SK-MEL-5 (cell line): Measurements from ENCODE around the gene WDR48. TPM values are rescaled to one million over a fixed set of nuclear protein-coding genes. Genes with fewer than 3 reads are reported as not detected.

Experiments
- DNase-seq: peaks from one replicate; pipeline ENCODE4 v3.0.0-alpha.2; 2016; ENCODE audit warnings: low read depth, low spot score
- in situ Hi-C: cut with HindIII; loops from 2 replicates; pipeline ENCODE4 v1.10.0; 2016; ENCODE audit warnings: low sequenced_read_pairs, high pct_unique_total_duplicates, low pct_unique_long_range_greater_than_20kb
- small RNA-seq, 2 experiments: library from RNA; depleted of rRNA; stranded (forward); fragments of <200 nt; gene quantifications; one replicate each; pipeline ENCODE3, GENCODE V24; 2014
- total RNA-seq: library from RNA; depleted of rRNA; stranded (reverse); fragments of >200 nt; shearing (Covaris generic); gene quantifications from 2 replicates; pipeline ENCODE4 v1.2.3, GENCODE V29; 2014; rRNA removed

The WDR48 gene
- total RNA-seq, 1 experiment from 2014 or later: 31.0 TPM

DNA sequence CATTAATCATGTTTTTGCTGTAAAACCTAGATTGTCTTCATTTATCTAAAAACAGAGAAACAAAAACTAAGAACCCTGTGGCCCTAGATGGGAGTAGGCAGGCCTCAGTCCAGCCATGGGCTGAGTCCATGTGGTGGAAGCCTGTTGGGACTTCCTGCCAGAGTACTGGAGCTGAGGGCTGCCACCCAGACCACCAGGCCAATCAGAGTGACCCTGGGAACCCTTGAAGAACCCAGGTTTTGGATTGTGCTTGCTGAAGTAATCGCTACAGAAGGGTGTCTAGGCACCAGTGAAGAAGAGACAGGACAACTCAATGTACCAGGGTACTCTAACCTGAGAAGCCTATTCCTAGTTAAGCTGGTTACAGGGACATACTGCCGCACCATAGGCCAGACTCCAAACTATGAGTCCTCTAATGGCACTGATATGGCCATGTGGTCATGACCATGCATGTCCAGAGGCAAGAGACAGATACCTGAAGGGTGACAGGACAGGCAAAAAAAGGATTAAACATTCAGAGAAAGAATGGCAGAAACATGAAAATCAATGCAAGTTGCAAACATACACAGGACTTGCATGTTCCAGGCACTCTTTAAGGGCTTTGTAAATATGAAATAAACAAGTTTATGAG is 88.6 kb downstream of the WDR48 start:
- DNase-seq: no peak

DNA sequence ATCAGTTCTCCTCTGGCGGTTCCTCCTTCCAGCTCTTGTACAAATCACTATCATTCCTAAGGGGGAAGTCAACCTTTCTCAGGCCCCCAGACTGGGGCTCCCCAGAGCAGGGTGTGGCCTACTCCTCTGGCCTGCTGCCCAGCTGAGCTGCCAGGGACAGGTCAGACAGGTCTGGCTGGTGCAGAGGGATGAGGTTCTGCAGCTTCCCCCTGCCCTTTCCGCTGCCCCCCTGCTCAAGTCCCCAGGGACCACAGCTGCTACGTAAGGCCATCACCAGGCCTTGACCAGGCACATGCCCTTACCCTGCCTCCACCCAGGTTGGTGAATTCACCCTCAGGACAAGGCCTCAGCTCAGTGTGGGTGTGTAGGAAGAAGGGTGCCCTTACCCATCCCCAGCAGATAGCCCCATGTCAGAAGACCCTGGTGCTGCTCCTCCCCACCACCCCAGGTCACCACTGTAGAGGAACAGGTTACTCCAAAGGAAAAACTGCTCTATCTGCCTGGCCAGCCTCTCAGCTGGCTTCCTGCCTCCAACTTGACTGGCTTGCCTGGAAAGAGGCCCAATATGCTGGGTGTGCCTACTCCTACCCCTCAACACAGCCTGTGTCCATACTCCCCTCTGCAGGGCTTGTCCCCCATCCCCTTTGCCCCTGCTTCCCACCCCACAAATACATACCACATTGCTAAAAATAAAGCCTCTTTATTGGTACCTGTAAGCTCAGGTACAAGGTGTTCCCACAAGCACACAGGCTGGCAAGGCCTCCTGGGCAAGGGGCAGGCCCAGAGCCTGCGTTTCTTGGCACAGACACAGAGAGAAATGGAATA is 89.6 kb downstream of the WDR48 start:
- in situ Hi-C loops: no loop called here
- DNase-seq: no peak

More for the DNA sequence above, 88.6 kb downstream of the WDR48 start:
- in situ Hi-C loops: no loop called here

DNA sequence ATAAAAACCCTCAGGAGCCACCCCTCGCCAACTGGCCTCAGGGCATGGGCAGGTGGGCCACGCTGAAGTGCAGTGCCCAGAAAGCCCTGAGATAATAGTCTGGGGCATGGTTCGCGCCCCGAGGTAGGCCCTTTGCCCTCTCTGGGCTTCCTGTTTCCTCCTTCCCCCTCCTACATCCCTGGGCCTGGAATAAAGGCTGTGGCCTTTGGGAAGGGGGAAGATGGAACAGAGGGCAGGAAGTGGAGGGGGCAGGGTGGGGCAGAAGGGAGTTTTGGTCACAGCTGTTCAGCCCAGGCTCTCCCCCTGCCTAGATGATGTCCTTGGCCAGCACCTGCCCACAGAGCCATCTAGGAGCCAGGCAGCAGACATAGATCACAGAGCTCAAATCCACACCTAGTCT is 90.3 kb downstream of the WDR48 start:
- in situ Hi-C loops: no loop called here
- DNase-seq: no peak

DNA sequence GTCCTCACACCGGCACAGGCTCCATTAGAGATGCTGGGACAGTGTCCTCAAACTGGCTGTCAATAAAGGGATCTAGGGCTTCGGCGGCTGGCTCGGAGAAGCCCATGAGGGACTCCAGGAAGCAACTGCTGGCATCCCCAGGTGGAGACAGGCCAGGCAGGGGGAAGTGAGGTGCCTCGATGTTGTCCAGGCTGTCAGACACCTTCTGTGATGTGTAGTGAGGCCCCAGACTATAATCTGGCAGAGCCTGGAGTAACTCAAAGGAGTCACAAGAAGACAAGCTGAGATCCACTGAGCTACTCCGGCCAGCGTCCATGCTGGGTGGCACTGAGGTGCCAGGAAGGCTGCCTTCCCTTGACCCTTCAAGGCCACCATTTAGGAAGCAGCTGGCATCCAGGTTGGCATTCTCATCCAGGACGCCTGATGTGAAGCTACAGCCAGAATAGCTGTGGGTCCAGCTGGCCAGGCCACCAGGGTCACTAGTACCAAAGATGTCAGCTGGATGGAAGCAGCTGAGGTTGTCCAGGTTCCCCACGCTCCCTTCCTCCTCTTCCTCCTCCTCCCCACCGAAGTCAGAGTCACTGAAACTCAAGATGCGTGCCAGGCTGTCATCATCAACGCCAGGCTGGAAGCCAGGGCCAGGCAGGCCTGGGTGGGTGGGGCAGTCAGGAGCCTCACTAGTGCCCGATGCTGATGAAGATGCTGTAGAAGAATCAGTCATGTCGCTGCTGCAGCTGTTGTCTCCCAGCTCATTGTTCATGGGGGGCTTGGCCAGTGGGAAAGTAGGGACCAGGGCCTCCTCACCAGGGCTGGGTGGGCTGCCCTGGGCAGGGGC is 91.5 kb downstream of the WDR48 start:
- in situ Hi-C loops: no loop called here
- DNase-seq: no peak

DNA sequence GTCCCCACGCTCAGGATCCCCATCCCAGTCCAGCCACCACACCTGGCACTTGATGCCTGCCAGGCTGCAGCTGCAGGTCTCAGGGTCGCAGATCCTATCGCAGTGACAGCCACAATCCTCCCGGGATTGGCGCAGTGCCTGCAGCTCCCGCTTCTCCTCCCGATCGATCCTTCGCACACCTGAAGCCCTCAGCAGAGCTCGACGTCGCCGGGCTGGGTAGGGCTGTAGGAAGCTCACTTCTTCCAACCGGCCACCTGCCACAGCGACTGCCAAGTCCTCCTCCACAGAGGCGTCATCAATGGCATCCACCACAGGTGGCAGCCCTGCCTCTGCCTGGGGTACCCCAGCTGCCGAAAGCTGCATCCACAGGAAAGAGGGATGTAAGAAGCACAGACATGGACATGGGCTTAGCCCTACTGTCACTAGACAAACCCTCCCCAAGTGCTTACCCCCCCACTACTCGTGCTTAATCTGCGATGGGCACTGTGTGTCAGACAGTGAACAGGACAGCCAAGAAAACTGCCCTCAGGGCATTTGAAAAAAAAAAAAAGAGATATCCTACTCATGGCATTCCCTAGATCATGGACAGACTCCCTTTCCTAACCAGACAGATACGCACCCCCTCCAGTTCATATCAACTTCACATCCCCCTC is 92.4 kb downstream of the WDR48 start:
- in situ Hi-C loops: no loop called here
- no peak for DNase-seq

DNA sequence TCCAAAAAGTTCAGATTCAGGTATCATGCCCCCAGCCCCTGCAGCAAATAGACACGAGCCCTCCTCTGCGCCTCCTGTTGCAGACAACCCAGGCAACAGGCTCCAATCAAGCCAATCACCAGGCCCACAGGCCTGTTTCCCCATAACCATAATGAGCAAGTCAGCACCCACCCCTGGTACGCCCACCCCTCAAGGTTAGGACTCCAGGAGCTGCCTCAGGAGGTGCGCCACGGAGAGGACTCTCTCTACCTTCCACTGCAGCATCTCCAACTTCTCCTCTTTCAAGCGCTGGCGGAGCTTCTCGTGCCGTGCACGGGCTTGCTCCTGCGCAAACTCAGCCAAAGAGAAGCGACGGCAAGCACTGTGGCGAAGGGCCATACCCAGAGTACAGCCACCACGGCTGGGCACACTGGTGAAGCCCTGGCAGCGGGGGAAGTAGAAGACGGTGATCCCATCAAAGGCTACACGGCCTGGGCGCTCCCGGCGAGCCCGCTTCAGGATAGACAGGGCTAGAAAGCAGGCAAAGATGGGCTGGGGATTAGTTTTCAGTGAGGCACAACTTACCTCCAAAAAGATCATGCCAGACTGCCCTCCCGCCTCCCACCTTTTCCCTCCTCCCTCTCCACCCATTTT is 93.0 kb downstream of the WDR48 start:
- no peak for DNase-seq
- in situ Hi-C loops: no loop called here

DNA sequence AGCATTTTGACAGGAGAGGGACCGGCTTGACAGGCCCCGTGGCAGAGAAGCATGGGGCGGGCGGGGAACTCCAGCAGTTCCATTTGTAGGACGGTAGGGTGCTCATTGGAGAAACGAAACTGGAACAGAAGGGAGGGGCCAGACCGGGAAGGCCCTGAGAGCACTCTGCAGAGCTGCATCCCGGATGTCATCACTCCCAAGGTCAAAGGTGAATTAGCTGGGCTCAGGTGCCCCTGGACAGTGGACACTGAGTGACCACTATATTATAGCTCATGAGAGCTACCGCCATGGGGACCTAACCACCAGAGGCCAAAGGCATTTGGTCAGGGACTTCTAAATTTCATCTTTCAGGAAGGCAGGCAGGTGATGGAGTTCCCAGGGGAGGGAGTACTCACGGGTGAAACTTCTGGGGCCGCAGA is 94.3 kb downstream of the WDR48 start:
- in situ Hi-C loops: no loop called here
- peak; percentile 55 for DNase-seq

Small RNA genes lying within 50 kb of the gene (small RNA-seq; reads per million reads assigned to genes)
- 0 reads per million in 2 experiments for gene RNU6-1227P

Other genes with a start within 250 kb of the WDR48 start
- gene SCN10A, start 235.8 kb upstream of the WDR48 start, total RNA-seq: not detected in 2 replicates
- not detected in 2 replicates for gene SCN11A, start 72 bp upstream of the WDR48 start, total RNA-seq
- gene GORASP1, start 55.6 kb downstream of the WDR48 start, total RNA-seq: 56.8 and 58.2 TPM in 2 replicates
- 0.95 and 1.7 TPM in 2 replicates for gene TTC21A, start 55.7 kb downstream of the WDR48 start, total RNA-seq
- gene CSRNP1, start 101.6 kb downstream of the WDR48 start, total RNA-seq: 4.2 and 5.2 TPM in 2 replicates
- gene XIRP1, start 140.6 kb downstream of the WDR48 start, total RNA-seq: 0.03 TPM in 1 of 2 replicates, not detected in the other
- not detected in 2 replicates for gene CX3CR1, start 228.0 kb downstream of the WDR48 start, total RNA-seq